22Rv1 (cell line): Measurements from ENCODE around the gene RAVER1.

ENCODE experiments used
- CTCF ChIP-seq: fragments of 450-650 bp; IDR thresholded peaks from 2 replicates; pipeline ENCODE4 v1.5.1; 2017; ENCODE audit warnings: mild to moderate bottlenecking
- ZFX ChIP-seq: fragments of 450-650 bp; IDR thresholded peaks from 2 replicates; pipeline ENCODE4 v1.6.1; 2017; ENCODE audit warnings: antibody characterized with exemption, borderline replicate concordance

GRCh38 chr19:10362259-10362658, 28.9 kb upstream of the RAVER1 start:
- no peak for TF ChIP-seq CTCF
- no peak for TF ChIP-seq ZFX
